KMS-11 (cell line): ENCODE results near the gene GCKR.

ENCODE experiments used
- H2AFZ ChIP-seq: fragments of 200-600 bp; sonication (generic); 2 replicates; pipeline ENCODE4 v1.6.1; 2016; ENCODE audit warnings: antibody characterized with exemption, mixed run types, low read depth
- H3K27ac ChIP-seq: fragments of 200-600 bp; sonication (generic); 2 replicates; pipeline ENCODE4 v1.6.1; 2016; ENCODE audit warnings: mild to moderate bottlenecking, mixed run types
- H3K27me3 ChIP-seq: fragments of 200-600 bp; sonication (generic); 2 replicates; pipeline ENCODE4 v1.6.1; 2017; ENCODE audit warnings: mild to moderate bottlenecking, low read depth, mixed run types, moderate library complexity; ENCODE audit not compliant: insufficient read depth
- H3K36me3 ChIP-seq: fragments of 200-600 bp; sonication (generic); 2 replicates; pipeline ENCODE4 v1.6.1; 2017; ENCODE audit warnings: mild to moderate bottlenecking, mixed run types; ENCODE audit not compliant: insufficient read depth
- H3K4me1 ChIP-seq: fragments of 200-600 bp; sonication (generic); 2 replicates; pipeline ENCODE4 v1.6.1; 2016; ENCODE audit warnings: mild to moderate bottlenecking, low read depth, mixed run types; ENCODE audit not compliant: poor library complexity, severe bottlenecking
- H3K4me2 ChIP-seq: fragments of 200-600 bp; sonication (generic); 2 replicates; pipeline ENCODE4 v1.7.0; 2016; ENCODE audit warnings: mild to moderate bottlenecking, mixed run types
- H3K4me3 ChIP-seq: fragments of 200-600 bp; sonication (generic); IDR thresholded peaks from 2 replicates; pipeline ENCODE4 v1.6.1; 2017; ENCODE audit warnings: low read depth, low read length, mixed read lengths; ENCODE audit not compliant: insufficient read depth
- H3K79me2 ChIP-seq: fragments of 200-600 bp; sonication (generic); 2 replicates; pipeline ENCODE4 v1.6.1; 2016; ENCODE audit warnings: low read depth, mixed run types; ENCODE audit not compliant: insufficient read depth
- H3K9ac ChIP-seq: fragments of 200-600 bp; sonication (generic); 2 replicates; pipeline ENCODE4 v1.6.1; 2016; ENCODE audit warnings: mild to moderate bottlenecking, mixed run types
- H4K20me1 ChIP-seq: fragments of 200-600 bp; sonication (generic); 2 replicates; pipeline ENCODE4 v1.6.1; 2016; ENCODE audit warnings: mild to moderate bottlenecking, mixed run types; ENCODE audit not compliant: insufficient read depth
- TF ChIP-seq, protein P1 (sequence below): fragments of 200-600 bp; sonication (generic); conservative IDR thresholded peaks from 2 replicates; pipeline ENCODE4 v1.6.1; 2017; ENCODE audit warnings: low read depth, mild to moderate bottlenecking, antibody characterized with exemption, low read length, moderate library complexity, mixed read lengths

The GCKR gene

DNA sequence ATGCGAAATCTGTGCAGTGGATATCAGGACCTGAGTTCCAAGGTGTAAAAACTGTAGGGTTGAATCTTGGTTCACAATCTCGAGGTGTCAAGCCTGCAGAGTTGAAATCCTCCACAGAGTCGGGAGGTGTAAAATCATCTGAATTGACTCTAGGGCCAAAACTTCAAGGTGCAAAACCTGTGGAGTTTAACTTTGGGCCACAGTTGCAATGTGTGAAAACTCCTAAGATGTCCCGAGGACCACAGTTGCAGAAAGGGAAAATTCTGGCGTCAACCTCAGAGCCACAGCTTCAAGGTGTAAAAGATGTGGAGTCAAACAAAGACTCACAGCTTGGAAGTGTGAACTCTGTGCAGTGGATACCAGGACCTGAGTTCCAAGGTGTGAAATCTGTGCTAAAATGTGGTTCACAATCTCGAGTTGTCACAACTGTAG, 76.4 kb downstream of the GCKR start:
- Histone ChIP-seq H4K20me1 (no peaks in the 10 kb centered on the region), H3K9ac (no peak overlapping the region; the same call in 1 of the 2 replicates), H2AFZ (no peak overlapping the region), H3K4me1 (peaks cover 90% of the 10 kb centered on the region), H3K4me3 (no peak overlapping the region), H3K4me2 (peak overlapping the region; percentile 81), H3K36me3 (no peaks in the 10 kb centered on the region), H3K27ac (peak overlapping the region; percentile 65), H3K27me3 (no peaks in the 10 kb centered on the region), H3K79me2 (no peaks in the 10 kb centered on the region)
- TF ChIP-seq, protein P1, sequence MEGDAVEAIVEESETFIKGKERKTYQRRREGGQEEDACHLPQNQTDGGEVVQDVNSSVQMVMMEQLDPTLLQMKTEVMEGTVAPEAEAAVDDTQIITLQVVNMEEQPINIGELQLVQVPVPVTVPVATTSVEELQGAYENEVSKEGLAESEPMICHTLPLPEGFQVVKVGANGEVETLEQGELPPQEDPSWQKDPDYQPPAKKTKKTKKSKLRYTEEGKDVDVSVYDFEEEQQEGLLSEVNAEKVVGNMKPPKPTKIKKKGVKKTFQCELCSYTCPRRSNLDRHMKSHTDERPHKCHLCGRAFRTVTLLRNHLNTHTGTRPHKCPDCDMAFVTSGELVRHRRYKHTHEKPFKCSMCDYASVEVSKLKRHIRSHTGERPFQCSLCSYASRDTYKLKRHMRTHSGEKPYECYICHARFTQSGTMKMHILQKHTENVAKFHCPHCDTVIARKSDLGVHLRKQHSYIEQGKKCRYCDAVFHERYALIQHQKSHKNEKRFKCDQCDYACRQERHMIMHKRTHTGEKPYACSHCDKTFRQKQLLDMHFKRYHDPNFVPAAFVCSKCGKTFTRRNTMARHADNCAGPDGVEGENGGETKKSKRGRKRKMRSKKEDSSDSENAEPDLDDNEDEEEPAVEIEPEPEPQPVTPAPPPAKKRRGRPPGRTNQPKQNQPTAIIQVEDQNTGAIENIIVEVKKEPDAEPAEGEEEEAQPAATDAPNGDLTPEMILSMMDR: no peak
